ENCODE measurements around the gene MRPL14.

The MRPL14 gene

GRCh38 chr6:44120692-44121443 lies 6.4 kb downstream of the MRPL14 start:
- DNase-seq, result no peak

GRCh38 chr6:44119704-44120262 lies 7.5 kb downstream of the MRPL14 start:
- no peak for DNase-seq

DNA sequence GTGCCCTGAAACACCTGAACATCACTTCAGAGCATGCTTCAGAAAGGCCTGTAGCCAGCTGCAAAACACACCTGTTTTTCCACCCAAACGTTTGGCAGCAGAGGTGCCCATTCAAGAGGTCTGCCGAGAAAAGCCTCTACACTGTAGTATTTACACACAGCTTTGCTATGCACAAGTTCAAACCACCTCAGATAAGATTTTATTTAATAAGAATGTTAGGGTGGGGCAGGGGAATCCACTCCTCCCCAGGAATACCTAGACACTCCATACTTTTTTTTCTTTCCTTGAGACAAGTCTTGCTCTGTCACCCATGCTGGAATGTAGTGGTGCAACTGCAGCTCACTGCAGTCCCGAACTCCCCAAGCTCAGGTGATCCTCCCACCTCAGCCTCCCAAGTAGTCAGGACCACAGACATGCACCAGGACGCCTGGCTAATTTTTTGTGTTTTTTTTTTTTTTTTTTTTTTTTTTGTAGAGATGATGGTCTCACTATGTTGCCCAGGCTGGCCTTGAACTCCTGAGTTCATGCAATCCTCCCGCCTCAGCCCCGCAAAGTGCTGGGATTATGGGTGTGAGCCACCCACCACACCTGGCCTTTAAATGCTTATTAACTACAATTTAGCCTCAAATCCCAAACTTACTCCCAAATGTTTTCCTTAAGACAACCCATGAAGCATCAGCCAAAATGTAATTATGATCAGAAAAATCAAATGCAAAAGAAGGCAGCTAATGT lies 9.7 kb downstream of the MRPL14 start:
- no peak for DNase-seq

- no peak for DNase-seq
These were observed 10.4 kb downstream of the MRPL14 start for GRCh38 chr6:44116641-44117382.

DNA sequence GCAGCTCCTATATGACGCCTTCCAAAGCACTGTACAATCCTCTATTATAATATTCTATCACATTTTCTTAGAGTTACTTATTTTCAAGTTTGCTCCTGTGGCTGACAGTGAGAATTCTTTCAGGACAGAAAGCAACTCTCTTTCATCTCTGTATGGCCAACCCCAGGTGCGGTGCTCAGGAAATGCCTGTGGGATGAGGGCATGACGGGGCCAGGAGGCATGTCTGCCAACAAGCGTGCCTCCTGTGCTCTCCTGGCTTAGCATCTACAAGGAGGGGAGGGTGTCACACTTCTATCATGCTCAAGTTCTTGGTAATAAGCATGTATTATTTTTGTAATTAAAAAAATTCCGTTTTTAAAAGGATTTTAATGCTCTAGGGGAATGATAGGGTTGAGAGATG lies 11.4 kb downstream of the MRPL14 start:
- DNase-seq, result no peak

DNA sequence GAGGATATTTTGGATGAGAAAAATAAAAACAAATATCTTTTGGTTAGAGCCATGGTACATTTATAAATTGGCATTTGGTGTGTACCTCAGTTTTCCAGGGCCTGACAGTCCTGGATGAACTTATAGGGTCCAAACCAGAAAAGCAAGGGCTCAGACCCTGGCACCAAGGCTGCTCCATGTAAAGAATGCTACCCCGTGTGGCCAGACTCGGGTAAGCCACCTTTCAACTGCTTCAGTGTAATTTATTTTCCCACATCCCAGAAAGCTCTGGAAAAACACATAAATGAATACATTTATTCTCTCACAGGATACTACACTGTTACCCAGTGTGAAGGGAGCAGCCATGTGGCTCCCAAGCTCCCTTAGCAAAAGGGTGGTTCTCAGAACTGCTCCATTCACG lies 13.8 kb downstream of the MRPL14 start:
- no peak for DNase-seq

DNA sequence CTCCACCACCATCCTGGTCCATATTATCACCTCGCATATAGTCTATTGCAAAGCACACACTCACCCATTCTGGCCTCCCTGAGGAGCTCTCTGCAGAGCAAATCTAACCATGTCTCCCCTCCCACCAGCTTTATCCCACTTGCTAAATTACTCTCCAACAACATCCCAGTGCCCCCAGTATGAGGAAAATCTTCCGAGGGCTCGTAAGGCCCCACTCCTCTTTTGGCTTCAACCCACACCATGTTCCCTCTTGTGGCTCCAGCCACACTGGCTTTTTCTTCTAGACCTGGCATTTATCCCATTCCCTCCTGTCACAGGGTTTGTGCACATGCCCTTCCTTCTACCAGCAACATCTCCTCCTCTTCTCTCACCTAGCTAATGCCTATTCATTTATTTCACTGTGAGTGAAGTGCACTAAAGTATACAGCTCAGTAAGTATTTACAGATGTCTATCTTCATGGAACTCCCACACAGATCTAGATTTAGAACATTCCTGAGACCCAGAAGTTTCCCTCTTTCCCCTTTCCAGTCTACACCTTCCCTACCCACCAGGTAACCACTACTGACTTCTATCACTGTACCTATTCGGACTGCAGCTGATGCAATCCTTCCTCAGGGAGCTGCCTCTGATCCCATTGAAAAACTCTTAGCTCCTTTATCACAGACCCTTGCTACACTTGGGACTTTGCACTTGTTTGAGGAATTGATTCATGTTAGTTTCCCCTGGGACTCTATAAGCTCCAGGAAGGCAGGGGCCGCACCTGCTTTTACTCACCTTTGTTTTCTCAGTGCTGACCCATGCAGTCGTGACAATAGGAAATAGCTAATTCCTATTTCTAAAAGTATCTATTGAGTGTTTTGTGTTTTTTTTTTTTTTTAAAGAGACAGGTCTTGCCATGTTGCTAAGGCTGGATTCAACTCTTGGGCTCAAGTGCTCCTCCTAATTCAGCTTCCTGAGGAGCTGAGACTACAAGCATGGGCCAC lies 15.5 kb downstream of the MRPL14 start:
- DNase-seq, result no peak

GRCh38 chr6:44110966-44111365 lies 16.3 kb downstream of the MRPL14 start:
- no peak for DNase-seq

GRCh38 chr6:44110005-44110676 lies 17.1 kb downstream of the MRPL14 start:
- DNase-seq, result no peak

DNA sequence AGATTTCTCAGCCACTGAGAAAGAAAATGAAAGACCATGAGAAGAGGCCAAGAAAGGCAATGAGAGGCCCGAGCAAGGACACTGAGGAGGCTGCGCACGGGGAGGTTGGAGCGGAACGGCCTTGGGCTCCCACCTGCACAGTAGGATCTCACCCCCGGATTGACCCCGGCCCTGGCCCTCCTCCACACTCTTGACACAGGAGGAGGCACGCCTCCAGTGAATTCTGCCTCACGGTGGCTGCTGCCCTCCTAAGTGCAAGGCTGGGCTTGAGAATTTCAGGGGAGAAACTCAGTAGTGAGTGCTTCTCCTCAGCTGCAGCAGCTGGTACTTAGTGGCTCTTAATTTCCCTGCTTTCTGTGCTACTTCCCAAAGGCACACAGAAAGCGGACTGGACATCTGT lies 18.0 kb downstream of the MRPL14 start:
- no peak for DNase-seq

GRCh38 chr6:44108471-44108870 lies 18.8 kb downstream of the MRPL14 start:
- no peak for DNase-seq

- DNase-seq, result no peak
These were observed 20.2 kb downstream of the MRPL14 start for GRCh38 chr6:44107017-44107416.

GRCh38 chr6:44105993-44106740 lies 21.1 kb downstream of the MRPL14 start:
- DNase-seq, result no peak

- no peak for DNase-seq
These were observed 22.1 kb downstream of the MRPL14 start for GRCh38 chr6:44105146-44105545.

- DNase-seq, result no peak
These were observed 22.7 kb downstream of the MRPL14 start for GRCh38 chr6:44104481-44105021.

- no peak for DNase-seq
These were observed 24.7 kb downstream of the MRPL14 start for GRCh38 chr6:44102527-44102926.

DNA sequence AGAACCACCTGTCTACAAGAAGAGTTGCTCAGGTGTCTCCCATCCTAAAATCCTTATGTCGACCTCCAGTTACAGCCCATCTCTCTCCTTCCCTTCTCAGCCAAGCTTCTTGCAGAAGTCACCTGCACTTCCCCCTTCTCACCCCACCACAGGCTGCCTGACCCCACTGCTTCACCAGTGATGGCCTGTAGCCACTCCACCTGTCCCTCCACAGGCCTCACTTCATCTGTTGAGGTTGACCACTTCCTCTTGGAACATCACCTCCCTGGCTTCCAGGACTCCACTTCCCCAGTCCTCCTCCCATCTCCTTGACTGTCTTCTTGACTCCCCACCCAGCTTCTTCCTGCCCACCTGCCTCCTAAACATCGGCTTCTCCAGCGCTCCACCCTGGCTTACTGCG lies 25.4 kb downstream of the MRPL14 start:
- DNase-seq, result no peak

GRCh38 chr6:44100088-44100550 lies 27.1 kb downstream of the MRPL14 start:
- DNase-seq, result no peak

DNA sequence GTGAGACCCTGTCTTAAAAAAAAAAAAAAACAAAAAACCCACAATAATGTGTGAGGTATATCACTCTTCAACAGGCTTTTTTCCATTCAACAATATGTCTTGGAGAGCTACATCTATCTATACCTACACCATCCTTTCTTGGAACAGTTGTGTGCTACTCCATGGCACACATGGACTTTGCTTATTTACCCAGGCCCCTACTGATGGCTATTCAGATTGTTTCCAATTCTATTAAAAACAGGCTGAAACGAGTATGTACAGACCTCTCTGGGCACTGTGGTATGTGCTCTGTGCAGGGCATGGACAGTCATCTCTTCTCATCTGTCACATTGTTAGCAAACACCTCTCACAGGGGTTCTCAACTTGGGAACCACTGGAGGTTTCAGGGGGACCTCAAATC lies 28.1 kb downstream of the MRPL14 start:
- no peak for DNase-seq

DNA sequence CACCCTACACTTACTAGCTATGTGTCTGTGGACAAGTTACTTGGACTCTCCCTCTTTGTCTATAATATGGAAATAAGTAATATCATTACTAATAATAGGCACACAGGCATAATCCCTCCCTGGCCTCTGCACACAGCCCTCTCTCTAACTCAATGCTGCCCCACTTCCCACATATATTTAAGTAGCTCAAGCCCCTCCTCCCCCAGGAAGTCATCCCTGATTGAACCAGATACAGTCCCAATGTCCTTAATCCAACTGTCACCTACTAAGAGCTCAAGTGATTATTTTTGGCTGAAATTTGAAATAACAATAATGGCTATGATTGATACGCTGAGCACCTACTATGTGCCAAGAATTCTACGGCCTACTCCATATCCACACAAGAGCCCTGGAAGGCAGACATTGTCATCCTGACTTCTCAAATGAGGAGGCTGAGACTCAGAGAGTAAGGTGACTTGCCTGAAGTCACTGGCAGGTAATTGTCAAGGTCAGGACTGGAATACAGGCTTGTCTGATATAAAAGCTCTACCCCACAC lies 29.4 kb downstream of the MRPL14 start:
- DNase-seq, result no peak

Measured in effector CD4-positive, alpha-beta T cell (primary cell).